ENCODE measurements around the gene ARMC5.

DNA sequence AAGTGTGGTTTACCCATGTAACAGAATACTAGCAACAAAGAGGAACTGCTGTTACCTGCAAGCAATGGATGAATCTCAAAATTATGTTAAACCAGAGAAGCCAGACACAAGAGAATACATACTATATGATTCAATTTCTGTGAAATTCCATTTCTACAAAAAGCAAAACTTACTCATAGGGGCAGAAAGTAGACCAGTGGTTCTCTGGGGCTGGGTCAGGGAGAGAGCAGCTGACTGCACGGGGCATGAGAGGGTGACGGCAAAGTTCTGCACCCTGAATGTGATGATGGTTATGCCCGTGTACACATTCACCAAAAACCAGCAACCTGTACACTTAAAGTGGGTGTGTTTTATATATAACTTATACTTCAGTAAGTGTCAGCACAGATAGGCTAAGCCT, 19.8 kb upstream of the ARMC5 start:
- TF ChIP-seq, protein P1, sequence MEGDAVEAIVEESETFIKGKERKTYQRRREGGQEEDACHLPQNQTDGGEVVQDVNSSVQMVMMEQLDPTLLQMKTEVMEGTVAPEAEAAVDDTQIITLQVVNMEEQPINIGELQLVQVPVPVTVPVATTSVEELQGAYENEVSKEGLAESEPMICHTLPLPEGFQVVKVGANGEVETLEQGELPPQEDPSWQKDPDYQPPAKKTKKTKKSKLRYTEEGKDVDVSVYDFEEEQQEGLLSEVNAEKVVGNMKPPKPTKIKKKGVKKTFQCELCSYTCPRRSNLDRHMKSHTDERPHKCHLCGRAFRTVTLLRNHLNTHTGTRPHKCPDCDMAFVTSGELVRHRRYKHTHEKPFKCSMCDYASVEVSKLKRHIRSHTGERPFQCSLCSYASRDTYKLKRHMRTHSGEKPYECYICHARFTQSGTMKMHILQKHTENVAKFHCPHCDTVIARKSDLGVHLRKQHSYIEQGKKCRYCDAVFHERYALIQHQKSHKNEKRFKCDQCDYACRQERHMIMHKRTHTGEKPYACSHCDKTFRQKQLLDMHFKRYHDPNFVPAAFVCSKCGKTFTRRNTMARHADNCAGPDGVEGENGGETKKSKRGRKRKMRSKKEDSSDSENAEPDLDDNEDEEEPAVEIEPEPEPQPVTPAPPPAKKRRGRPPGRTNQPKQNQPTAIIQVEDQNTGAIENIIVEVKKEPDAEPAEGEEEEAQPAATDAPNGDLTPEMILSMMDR (IDR thresholded peaks at IDR 0.05) = no peak
- TF ChIP-seq POLR2A (IDR thresholded peaks at IDR 0.05) = no peak
